ENCODE results near the gene AGTRAP. TPM values are rescaled to one million over a fixed set of nuclear protein-coding genes. Genes with fewer than 3 reads are reported as not detected.

AGTRAP gene
- total and polyA plus RNA-seq, 2 of the 8 experiments (the other 6 are each of a cell fraction or from before 2014, with no cell fraction given), result 69.7 to 192 TPM

DNA sequence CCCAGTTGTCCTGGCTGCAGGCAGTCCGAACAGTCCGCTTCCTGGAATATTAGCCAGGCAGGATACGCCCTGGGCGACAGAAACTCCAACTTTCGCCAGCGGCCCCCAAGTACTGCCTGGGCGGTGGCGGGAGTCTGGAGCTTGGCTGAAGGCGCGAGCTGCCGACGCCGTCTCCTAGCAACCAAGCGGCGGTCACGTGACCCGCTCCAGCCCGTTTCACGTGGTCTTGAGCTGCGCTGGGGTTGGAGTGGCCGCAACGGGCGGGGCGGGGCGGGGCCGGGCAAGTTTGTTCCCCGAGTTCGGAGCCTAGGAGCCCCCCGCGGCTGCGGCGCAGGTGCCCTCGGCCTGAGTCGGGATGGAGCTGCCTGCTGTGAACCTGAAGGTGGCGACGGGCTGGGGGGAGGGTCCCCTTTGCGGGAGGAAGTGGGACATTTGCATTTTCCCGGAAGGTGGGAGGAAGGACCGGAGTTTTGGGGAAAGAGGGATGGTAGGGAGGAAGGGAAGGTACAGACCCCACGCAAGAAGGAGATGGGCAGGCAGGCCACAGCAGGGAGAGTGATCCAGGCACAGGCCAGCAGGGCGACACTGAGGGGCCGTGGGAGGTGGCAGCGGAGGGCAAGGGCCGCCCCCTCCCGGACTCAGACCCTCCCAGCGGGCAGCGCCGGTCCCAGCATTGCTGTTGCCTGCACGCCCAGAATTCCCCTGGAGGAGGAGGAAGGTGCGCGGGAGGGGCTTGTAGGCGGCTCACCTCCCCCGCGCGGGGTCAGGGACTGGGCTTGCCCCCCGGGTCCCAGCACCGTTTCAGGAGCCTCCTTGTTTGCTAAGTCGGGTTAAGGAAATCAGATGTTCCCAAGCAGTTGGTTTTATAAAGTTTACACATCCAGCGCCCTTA is at the start of gene AGTRAP (continued):
- TF ChIP-seq, protein P1, sequence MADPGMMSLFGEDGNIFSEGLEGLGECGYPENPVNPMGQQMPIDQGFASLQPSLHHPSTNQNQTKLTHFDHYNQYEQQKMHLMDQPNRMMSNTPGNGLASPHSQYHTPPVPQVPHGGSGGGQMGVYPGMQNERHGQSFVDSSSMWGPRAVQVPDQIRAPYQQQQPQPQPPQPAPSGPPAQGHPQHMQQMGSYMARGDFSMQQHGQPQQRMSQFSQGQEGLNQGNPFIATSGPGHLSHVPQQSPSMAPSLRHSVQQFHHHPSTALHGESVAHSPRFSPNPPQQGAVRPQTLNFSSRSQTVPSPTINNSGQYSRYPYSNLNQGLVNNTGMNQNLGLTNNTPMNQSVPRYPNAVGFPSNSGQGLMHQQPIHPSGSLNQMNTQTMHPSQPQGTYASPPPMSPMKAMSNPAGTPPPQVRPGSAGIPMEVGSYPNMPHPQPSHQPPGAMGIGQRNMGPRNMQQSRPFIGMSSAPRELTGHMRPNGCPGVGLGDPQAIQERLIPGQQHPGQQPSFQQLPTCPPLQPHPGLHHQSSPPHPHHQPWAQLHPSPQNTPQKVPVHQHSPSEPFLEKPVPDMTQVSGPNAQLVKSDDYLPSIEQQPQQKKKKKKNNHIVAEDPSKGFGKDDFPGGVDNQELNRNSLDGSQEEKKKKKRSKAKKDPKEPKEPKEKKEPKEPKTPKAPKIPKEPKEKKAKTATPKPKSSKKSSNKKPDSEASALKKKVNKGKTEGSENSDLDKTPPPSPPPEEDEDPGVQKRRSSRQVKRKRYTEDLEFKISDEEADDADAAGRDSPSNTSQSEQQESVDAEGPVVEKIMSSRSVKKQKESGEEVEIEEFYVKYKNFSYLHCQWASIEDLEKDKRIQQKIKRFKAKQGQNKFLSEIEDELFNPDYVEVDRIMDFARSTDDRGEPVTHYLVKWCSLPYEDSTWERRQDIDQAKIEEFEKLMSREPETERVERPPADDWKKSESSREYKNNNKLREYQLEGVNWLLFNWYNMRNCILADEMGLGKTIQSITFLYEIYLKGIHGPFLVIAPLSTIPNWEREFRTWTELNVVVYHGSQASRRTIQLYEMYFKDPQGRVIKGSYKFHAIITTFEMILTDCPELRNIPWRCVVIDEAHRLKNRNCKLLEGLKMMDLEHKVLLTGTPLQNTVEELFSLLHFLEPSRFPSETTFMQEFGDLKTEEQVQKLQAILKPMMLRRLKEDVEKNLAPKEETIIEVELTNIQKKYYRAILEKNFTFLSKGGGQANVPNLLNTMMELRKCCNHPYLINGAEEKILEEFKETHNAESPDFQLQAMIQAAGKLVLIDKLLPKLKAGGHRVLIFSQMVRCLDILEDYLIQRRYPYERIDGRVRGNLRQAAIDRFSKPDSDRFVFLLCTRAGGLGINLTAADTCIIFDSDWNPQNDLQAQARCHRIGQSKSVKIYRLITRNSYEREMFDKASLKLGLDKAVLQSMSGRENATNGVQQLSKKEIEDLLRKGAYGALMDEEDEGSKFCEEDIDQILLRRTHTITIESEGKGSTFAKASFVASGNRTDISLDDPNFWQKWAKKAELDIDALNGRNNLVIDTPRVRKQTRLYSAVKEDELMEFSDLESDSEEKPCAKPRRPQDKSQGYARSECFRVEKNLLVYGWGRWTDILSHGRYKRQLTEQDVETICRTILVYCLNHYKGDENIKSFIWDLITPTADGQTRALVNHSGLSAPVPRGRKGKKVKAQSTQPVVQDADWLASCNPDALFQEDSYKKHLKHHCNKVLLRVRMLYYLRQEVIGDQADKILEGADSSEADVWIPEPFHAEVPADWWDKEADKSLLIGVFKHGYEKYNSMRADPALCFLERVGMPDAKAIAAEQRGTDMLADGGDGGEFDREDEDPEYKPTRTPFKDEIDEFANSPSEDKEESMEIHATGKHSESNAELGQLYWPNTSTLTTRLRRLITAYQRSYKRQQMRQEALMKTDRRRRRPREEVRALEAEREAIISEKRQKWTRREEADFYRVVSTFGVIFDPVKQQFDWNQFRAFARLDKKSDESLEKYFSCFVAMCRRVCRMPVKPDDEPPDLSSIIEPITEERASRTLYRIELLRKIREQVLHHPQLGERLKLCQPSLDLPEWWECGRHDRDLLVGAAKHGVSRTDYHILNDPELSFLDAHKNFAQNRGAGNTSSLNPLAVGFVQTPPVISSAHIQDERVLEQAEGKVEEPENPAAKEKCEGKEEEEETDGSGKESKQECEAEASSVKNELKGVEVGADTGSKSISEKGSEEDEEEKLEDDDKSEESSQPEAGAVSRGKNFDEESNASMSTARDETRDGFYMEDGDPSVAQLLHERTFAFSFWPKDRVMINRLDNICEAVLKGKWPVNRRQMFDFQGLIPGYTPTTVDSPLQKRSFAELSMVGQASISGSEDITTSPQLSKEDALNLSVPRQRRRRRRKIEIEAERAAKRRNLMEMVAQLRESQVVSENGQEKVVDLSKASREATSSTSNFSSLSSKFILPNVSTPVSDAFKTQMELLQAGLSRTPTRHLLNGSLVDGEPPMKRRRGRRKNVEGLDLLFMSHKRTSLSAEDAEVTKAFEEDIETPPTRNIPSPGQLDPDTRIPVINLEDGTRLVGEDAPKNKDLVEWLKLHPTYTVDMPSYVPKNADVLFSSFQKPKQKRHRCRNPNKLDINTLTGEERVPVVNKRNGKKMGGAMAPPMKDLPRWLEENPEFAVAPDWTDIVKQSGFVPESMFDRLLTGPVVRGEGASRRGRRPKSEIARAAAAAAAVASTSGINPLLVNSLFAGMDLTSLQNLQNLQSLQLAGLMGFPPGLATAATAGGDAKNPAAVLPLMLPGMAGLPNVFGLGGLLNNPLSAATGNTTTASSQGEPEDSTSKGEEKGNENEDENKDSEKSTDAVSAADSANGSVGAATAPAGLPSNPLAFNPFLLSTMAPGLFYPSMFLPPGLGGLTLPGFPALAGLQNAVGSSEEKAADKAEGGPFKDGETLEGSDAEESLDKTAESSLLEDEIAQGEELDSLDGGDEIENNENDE (IDR thresholded peaks at IDR 0.05; ENCODE audit: insufficient replicate concordance, low read length), result no peak
- TF ChIP-seq CEBPB (IDR thresholded peaks at IDR 0.05; ENCODE audit: low read depth, low read length), result no peak
- TF ChIP-seq POLR2A (IDR thresholded peaks at IDR 0.05; ENCODE audit: control extremely low read depth in 1 of 2, low read depth in 2 of 2, low read length in 2 of 2), result peak in 1 of 2 experiments; percentile 73; a peak in 2 of 3 replicates
- no peak for TF ChIP-seq NRF1 (IDR thresholded peaks at IDR 0.05; ENCODE audit: low read depth, low read length)
- TF ChIP-seq SRF (IDR thresholded peaks at IDR 0.05; ENCODE audit: low read depth, low read length), result 0 out of 2 replicates have a peak, but pooled peaks have one; percentile 14
- no peak for TF ChIP-seq CHD2 (IDR thresholded peaks at IDR 0.05; ENCODE audit: low read length)
- no peak for TF ChIP-seq SP1 (IDR thresholded peaks at IDR 0.05; ENCODE audit: low read depth, low read length)
- TF ChIP-seq, protein P2, sequence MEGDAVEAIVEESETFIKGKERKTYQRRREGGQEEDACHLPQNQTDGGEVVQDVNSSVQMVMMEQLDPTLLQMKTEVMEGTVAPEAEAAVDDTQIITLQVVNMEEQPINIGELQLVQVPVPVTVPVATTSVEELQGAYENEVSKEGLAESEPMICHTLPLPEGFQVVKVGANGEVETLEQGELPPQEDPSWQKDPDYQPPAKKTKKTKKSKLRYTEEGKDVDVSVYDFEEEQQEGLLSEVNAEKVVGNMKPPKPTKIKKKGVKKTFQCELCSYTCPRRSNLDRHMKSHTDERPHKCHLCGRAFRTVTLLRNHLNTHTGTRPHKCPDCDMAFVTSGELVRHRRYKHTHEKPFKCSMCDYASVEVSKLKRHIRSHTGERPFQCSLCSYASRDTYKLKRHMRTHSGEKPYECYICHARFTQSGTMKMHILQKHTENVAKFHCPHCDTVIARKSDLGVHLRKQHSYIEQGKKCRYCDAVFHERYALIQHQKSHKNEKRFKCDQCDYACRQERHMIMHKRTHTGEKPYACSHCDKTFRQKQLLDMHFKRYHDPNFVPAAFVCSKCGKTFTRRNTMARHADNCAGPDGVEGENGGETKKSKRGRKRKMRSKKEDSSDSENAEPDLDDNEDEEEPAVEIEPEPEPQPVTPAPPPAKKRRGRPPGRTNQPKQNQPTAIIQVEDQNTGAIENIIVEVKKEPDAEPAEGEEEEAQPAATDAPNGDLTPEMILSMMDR (IDR thresholded peaks at IDR 0.05; ENCODE audit: control extremely low read depth in 1 of 3, insufficient read depth in 1 of 3, low read depth in 1 of 3, low read length in 3 of 3), result peak in 2 of 3 experiments; percentile 8 to 23; a peak in 2 of 4 replicates

All from H1 (cell line).